LNCaP clone FGC (cell line): ENCODE data around the gene TAF1D.
A peak's percentile ranks its signal among the peaks of the same experiment; 100 is the strongest.

Experiments used
- DNase-seq: peaks from one replicate; pipeline ENCODE4 v3.0.0-alpha.2; 2011; ENCODE audit warnings: low read depth
- H3K4me3 ChIP-seq: 2 replicates; pipeline ENCODE4 v1.5.1; 2011; ENCODE audit warnings: mild to moderate bottlenecking, low read depth, low read length, control low read depth
- CTCF ChIP-seq: IDR thresholded peaks from 2 replicates; pipeline ENCODE4 v1.5.1; 2012; ENCODE audit warnings: mild to moderate bottlenecking; ENCODE audit not compliant: control insufficient read depth, insufficient read depth; ENCODE audit errors: extremely low read depth

TAF1D gene

GRCh38 chr11:93740031-93740729 is 1.1 kb downstream of the TAF1D start:
- no peak for TF ChIP-seq CTCF
- peak; percentile 22 for DNase-seq
- peak overlapping the region; percentile 95 for H3K4me3 ChIP-seq

- no peak for DNase-seq
Measured at GRCh38 chr11:93738647-93739081, 2.6 kb downstream of the TAF1D start.

GRCh38 chr11:93737904-93738612 is 3.2 kb downstream of the TAF1D start:
- no peak for TF ChIP-seq CTCF
- no peak for DNase-seq
- peak overlapping the region; percentile 95 for H3K4me3 ChIP-seq

More at GRCh38 chr11:93738647-93739081, 2.6 kb downstream of the TAF1D start:
- H3K4me3 ChIP-seq, result peak overlapping the region; percentile 95
- TF ChIP-seq CTCF, result no peak

- DNase-seq, result no peak
- TF ChIP-seq CTCF, result no peak
- H3K4me3 ChIP-seq, result no peak overlapping the region
Measured at GRCh38 chr11:93736129-93736528, 5.2 kb downstream of the TAF1D start.

GRCh38 chr11:93735627-93736026 is 5.7 kb downstream of the TAF1D start:
- no peak overlapping the region for H3K4me3 ChIP-seq
- DNase-seq, result no peak
- no peak for TF ChIP-seq CTCF

GRCh38 chr11:93734427-93735222 is 6.7 kb downstream of the TAF1D start:
- DNase-seq, result no peak
- TF ChIP-seq CTCF, result no peak
- no peak overlapping the region for H3K4me3 ChIP-seq
